HFF-Myc (cell line): ENCODE measurements around the gene FEN1.

Source experiments
- DNase-seq: peaks from one replicate; pipeline ENCODE4 v3.0.0-alpha.2; 2011; ENCODE audit warnings: low read depth; ENCODE audit errors: extremely low read depth
- H3K4me3 ChIP-seq: replicated peaks from 2 replicates; pipeline ENCODE4 v1.5.1; 2011; ENCODE audit warnings: low read depth, mild to moderate bottlenecking, control low read depth, low read length
- CTCF ChIP-seq: IDR thresholded peaks from 2 replicates; pipeline ENCODE4 v1.5.1; 2012; ENCODE audit warnings: mild to moderate bottlenecking, low read depth, low read length, control low read depth; ENCODE audit errors: missing control alignments

The FEN1 gene

GRCh38 chr11:61776561-61777075 is 16.1 kb upstream of the FEN1 start:
- TF ChIP-seq CTCF: peak; percentile 91
- no peak overlapping the region for H3K4me3 ChIP-seq
- no peak for DNase-seq

GRCh38 chr11:61777234-61778090 is 15.2 kb upstream of the FEN1 start:
- no peak for TF ChIP-seq CTCF
- no peak for DNase-seq
- H3K4me3 ChIP-seq: no peak overlapping the region

GRCh38 chr11:61778357-61778886 is 14.3 kb upstream of the FEN1 start:
- H3K4me3 ChIP-seq: no peak overlapping the region
- DNase-seq: no peak
- TF ChIP-seq CTCF: no peak

GRCh38 chr11:61778920-61779650 is 13.6 kb upstream of the FEN1 start:
- DNase-seq: no peak
- H3K4me3 ChIP-seq: no peak overlapping the region
- no peak for TF ChIP-seq CTCF

- no peak overlapping the region for H3K4me3 ChIP-seq
- DNase-seq: no peak
- TF ChIP-seq CTCF: no peak
These were observed 12.8 kb upstream of the FEN1 start for GRCh38 chr11:61779666-61780525.

GRCh38 chr11:61780581-61781162 is 12.0 kb upstream of the FEN1 start:
- no peak overlapping the region for H3K4me3 ChIP-seq
- TF ChIP-seq CTCF: no peak
- no peak for DNase-seq
